LHCN-M2 (cell line): ENCODE measurements around the gene LHX4. TPM values are rescaled to one million over a fixed set of nuclear protein-coding genes. Genes with fewer than 3 reads are reported as not detected.
"Not testable (repeated sequence)": the region's sequence is repeated elsewhere in the genome, so short reads cannot be mapped to it uniquely, and the experiment has no call there.

Source experiments
- DNase-seq: peaks from one replicate; pipeline ENCODE4 v3.0.0-alpha.2; 2012; ENCODE audit warnings: low read depth
- total RNA-seq: library from RNA; depleted of rRNA; stranded (reverse); fragments of >200 nt; gene quantifications from 2 replicates; pipeline ENCODE4 v1.2.3, GENCODE V29; 2014

The LHX4 gene
- total RNA-seq, 1 experiment from 2014 or later: 0.11 TPM

DNA sequence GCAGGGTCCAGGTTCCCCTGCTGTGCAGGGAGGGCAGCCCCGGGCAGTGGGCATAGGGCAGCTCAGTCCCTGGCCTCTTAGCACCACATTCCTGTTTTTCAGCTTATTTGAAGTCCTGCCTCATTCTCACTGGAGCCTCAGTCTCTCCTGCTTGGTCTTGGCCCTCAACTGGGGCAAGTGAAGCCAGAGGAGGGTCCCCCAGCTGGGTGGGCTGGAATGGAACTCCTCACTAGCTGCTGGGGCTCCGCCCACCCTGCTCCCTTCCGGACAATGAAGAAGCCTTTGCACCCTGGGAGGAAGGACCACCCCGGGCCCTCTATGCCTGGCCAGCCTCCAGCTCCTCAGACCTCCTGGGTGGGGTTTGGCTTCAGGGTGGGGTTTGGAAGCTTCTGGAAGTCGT lies 32.8 kb upstream of the LHX4 start:
- DNase-seq: no peak

DNA sequence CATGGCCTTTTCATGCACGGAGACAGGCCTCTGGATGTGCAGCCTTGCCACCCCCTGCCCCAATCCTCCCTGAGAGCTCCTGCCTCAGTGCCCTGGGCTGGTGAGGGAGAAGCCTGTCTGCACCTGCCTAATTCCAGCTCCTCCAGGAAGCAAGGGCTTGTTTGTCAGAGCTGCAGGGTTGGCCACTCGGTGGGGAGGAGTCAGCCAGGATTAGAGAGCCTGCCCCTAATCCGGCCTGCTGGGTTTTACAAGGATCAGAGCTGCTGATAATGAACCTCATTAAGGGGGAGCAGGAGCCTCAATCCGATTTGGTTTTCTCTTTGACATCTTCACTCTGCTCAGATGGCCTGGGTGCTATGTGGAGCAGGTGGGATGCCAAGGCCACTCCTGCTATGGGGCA lies 31.9 kb upstream of the LHX4 start:
- DNase-seq: no peak

DNA sequence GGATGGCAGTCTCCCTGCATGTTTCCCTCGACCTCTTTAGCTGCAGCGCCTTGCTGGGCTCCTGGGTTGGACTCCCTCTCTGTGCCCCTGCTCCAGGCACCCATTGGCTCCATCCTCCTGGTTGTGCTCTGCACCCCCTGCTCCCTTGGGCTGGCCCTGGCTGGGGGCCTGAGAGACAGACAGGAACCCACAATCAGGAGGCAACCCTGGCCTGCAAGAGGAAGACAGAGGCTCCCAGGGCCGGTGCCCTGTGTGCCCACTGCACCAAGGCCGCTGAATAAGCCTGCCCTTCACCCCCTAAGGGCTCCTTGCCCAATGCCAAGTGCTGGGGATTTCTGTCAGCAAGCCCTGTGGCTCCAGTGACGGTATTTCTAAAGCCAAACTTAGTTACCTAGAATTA lies 31.5 kb upstream of the LHX4 start:
- DNase-seq: no peak

DNA sequence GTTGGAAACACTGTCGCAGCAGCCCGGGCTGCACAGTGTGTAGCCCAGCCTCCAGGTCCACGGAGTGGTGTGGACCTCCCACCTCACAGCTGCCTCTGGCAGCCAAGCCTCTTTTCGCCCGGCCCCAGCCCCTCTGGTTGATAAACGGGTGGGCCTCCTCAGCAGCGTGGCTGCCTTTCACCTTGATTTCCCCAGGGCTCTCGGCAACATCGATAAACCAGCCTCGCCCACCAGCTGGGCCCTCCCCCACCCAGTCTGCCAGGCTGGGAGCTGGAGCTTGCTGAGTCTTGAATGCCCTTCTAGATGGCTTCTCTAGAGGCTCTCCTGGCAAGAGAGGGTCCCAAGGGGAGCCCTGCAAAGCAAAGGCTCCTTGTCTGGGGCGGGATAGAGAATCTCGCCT lies 31.0 kb upstream of the LHX4 start:
- no peak for DNase-seq

DNA sequence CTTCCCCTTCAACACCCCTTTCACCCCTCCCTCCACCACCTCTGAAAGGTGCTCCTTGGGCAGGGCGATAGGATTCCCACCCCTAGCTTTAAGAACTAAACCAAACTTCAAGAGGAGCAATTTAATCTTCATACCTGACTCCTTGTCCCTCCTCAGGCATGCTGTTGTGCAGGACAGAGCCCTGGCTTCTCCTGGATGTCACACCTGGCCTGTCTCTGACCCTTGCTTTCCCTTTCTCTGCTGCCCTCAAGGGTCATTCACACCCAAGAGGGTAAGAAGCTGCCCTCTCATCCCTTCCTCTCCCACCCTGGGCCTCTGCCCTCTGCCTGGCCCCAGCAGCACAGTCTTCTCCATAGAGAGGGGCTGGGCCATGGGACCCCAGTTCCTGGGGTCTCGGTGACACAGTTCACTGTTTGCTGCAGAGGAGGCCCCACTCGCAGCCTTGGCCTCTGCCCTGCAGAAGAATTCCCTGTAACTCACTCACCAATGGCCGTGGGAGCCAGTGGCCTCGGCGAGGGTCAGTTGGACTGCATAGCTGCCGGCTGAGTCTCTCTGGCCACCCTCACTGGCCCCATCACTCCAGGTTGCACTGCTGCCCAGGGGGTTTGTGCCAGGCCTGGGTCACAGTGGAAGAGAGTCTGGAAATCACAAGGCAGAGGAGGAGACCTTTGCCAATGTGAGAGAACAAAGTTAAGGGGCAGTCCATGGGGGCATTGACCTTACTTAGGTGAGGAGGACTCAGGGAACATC lies 28.4 kb upstream of the LHX4 start:
- DNase-seq: no peak

DNA sequence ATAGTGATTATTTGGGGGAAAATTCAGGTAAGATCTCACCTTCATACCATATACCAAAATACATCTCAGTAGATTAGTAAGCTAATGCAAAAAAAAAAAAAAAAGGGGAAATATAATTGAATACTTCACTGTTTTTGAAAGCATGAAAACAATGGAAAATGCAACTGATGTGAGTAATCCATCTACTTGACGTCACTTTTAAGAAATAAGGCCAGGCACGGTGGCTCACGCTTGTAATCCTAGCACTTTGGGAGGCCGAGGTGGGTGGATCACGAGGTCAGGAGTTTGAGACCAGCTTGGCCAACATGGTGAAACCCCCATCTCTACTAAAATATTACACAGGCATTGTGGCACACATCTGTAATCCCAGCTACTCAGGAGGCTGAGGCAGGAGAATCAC lies 27.5 kb upstream of the LHX4 start:
- DNase-seq: not testable (repeated sequence)

DNA sequence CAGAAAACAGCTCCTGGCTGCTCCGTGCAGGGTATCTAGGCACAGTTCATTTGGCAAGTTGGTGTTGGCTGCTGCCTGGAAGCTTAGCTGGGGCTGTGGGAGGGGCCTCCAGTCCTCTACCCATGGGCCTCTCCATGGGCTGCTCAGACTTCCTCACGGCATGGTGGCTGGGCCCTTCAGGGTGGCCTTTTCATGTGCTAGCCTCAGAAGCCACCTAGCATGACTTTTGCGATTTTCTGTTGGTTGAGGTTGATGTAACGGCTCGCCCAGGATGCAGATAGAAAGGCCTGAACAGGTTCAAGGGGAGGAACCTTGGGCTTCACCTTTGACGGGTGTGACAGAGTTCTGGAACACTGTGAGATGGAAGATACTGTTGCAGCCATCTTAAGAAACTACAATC lies 25.8 kb upstream of the LHX4 start:
- DNase-seq: no peak

DNA sequence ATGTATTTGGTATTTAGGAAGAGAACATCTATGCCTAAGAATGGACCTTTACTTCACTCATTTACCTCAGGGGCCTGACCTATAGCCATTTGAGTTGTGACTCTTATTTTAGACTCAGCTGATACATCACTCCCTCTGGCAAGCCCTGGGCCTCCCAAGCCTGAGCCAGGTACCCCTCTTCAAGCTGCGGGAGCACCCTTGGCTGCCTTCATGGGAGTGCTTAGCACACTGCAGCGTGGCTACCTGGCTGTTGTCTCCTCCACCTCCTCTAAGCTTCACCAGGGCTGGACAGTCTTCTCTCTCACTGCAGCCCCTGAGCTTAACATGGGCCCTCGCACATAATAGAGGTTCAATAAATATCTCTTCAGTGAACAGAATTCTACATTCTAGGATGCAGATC lies 23.5 kb upstream of the LHX4 start:
- DNase-seq: no peak

DNA sequence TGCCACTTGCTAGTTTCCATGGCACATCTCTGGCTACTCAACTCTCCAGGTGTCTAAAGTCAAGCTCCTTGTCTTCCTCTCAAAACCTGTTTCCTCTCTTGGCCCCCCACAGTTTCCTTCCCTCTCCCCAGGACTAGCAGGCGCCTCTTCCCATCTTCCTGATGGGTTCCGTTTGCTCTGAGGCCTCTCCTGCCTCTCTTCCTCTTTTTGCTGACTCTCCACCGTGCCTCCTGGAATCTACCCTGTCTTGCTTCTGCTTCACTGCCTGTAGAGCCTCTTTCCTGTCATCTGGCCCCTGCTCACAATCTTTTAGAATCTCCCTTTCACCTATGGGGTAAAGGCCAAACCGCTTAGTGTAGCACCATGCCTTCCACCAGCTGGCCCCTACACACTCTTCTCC lies 21.8 kb upstream of the LHX4 start:
- no peak for DNase-seq

DNA sequence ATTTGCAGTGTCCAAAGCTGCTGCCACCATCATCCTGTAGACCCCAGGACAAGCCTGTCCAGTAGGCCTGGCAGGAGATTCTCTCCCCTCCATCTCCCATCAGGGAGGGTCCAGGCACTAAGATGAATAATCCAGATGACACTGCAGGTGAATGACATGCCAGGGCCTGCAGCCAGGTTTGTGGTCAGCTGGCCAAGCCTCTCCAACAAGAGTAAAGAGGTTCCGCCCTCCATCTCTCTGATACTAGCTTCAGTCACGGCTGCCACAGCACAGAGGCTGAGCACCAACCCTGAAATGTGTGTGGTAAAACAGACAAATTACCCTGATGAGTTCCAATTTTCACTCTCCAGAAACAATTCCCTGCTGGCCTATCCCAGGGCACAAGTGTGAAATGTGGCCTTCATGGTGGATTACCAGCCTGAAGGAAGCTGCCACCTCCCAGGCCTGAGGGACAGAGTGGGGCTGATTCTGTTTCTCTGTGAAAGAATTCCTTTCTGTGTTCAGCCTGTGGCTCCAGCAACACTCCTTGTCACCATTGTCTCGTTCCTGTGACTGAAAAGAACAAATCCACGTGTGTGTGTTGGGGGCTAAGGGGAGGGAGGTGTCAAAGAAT lies 19.9 kb upstream of the LHX4 start:
- no peak for DNase-seq

DNA sequence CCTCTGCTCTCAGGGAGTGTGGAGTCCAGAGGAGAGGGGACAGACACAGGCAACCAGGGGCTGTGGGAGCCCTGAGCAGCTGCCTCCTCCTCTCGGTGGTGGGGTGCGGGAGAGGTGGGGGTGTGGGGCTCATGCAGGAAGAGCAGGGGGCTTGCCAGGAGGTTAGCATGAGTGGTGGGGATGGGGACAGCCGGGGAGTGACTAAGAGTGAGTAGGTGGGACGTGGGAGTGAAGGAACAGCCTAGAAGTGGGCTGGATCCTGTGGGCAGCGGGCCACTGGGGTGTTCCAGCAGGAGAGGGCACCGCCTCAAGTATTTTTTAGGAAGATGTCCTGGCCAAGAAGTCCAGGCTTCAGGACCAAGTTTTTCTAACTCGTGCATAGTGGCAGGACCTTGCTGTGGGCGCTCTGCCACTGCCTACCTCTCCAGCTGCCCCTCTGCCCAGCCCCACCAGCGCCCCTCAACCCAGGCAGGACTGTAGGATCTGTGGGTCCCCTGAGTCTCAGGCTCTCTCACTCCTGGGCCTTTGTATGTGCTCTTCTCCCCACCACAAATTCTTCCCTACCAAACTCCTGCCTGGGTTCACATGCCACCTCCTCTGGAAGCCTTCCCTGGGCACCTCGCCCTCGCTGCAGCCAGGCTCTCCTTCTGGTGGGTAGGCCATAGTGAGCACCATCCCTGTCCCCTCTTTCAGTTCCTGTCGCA lies 18.8 kb upstream of the LHX4 start:
- no peak for DNase-seq

DNA sequence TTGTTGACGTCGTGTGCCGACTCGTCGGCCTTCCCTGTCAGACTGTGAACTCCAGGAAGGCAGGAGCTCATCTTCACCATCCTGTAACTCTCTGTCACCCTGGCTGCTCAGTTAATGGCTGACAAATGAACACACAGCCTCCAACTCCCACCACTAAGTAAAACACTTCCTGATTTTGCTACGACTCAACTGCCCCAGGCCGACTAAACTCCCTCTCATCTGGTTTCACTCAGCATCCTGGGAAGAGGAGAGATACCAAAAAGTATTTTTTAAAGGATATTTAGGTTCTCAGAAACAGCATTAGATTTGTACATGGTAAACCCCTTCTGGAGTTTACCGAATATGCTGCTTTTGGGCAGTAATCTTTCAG lies 18.2 kb upstream of the LHX4 start:
- DNase-seq: no peak

DNA sequence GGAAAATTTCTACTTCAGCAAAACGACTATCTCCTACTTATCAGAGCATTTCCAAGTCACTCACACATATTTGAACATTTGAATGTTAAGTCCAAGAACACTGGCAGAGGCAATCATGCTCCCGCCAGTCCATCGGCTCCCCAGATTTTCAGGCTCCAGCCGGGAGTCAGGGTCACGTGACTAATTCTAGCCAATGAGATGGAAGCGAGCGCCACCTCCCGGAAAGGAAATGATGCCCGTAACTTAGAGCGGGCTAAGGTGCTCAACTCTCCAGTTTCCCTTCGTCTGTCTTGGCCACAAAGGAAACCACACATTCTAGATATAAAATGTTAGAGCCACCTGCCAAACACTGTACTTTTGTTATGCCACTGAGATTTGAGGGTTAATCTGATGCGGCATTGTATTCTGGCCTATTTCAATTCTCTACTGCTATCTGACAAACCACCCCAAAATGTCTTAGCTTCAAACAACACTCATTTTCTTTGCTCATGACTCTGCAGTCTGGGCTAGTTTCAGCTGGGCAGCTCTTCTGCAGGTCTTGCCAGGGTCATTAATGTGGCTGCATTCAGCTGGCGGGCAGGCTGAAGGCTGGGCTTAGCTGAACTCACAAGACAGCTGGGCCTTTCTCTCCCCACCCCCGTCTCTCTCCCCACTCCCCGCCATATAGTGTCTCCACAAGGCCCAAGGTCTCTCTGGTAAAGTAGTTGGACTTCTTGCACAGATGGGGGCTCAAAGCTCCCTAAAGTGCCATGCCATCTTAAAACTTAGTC lies 16.5 kb upstream of the LHX4 start:
- peak; percentile 50 for DNase-seq

DNA sequence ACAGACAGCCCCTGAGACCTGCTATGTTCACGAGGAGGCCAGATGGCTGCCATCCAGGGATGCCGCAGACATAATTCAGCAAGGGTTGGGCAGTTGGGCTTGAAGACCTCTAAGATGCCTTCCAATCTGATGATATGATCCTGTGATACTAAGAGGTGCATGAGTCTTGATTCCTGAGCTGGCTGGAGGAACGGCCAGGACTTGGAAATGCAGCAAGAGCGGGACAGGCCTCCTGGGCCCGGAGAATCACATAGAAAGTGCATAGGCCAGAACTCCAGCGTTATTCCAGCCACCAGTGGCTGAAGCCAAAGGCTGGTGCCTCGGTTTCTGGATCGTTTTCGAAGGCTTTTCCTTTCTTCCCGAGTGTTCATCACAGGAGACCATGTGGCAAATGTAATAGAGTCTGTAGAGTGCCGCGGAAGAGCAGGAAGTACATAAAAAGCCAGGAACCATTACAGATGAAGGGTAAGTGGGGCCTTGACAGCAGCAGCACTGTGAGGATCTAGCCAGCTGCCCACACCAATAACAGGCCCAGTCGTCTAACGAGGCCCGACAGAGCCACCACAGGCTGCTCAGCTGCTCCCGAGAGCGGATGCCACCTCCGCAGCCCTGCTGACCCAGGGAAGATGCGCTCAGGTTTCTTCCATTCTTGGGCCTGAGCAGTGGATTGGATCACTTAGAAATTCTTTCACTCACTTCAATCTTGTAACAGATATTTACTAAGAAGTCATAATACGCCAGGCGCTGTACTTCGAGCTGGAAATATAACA lies 14.0 kb upstream of the LHX4 start:
- DNase-seq: no peak

DNA sequence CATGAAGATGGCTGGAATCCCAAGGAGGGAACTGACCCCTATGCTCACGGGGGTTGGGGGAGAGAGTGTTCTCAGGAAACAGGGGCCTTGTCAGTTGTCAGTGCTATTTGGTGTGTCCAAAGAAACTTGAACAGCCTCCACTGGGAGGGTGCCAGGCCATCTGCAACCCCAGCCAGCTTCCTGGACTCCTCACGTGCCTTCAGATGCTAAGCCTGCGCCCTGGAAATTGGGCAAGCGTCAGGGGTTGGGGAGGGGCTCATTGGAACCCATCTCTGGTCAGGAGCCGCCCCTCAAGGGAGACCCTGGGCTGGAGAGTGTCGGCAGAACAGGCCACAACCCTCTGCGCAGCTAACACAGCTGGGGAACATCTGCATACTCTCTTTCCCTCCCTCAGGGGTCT lies 13.1 kb upstream of the LHX4 start:
- DNase-seq: no peak

DNA sequence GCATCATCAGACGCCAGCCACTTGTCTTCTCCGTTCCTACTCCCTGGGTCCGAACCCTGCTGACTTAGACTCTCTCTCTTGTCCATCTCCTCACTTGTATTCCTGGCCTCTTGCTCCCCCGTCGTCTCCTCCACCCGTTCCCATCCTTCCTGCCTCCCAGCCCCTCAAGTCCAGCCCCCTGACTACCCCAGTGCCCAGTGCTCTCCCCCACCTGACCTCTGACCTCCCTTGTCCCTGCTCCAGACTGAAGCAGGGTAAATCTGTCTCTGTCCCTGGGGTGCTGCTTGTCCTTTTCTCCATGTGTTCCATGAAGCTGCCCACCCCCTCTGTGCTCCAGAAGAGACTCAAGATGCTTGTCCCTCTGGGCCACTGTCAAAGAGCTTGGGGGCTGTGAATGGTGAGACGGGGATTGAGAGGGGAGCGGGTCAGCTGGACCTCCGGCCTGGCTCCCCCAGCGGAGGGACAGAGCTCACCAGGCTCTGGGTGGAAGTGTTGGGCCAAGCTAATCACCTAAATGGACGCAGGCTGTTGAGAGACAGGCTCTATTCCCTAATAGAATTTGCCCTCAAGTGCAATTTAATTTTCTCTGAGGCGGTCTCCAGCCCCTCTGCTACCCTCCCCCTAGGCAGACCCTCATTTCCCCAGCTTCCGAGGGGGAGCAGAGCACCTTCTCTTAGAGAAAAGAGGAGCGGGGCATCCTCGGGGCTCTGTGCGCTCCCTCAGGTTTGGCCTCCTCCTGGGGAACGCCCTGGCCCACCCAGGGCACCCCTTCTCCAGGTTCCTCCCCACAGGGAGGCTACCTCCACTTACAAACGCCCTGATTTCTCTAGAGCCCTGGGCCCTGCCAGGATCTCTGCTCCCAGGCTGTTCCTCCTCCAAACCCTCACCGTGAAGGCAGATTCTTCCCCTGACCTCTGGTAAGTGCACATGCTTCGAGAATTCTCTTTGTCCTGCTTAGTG lies 11.0 kb upstream of the LHX4 start:
- DNase-seq: no peak

DNA sequence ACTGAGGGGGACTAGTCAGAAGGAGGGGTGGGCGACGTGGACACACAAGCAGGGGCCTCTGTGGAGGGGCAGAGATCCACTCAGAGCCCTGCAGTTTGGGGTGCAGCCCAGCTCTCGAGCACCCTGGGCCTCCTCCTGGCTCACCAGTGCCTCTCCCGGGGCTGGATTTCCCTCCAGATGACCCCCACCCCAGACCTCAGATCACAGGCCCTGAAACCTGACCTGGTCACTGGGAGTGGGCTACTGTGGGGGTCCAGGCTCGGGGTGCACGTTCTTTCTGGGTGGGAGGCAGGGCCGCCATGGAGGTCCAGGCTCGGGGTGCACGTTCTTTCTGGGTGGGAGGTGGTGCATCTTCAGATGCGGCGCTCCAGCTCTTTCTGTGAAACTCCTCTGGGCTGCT lies 10.3 kb upstream of the LHX4 start:
- DNase-seq: no peak

DNA sequence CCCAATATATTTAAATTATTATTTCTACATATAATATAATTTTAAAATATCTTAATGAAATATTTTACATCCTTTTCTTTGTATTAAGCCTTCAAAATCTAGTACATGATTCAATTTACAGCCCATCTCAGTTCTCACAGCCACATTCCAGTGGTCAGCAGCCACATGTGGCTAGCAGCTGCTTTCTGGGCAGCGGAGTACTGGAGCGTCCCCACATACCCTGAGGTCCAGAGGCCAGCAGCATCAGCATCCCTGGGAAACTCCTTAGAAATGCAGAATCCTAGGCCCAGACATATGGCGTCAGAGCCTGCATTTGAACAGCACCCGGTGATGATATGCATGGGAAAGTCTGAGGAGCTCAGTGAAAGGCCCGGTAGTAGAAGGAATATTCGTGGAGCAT lies 8.6 kb upstream of the LHX4 start:
- DNase-seq: peak; percentile 61

DNA sequence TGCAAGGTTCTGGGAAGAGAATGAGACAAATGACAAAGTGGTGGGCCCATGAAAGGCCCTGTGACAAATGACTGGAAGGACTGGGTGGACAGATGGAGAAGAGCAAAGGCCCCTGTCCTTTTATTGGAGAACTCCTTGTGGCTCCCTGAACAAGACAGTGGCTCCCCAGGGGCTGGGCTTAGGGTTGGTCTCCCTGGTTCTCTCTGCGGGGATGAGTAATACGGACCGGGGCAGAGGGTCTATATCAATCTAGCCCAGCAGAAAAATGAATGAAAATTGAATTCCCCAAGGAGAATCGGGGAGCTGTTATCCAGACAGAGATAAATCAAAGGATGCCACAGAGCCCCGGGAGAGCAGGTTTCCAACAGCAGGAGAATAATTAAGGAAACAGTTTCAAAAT lies 5.2 kb upstream of the LHX4 start:
- no peak for DNase-seq

DNA sequence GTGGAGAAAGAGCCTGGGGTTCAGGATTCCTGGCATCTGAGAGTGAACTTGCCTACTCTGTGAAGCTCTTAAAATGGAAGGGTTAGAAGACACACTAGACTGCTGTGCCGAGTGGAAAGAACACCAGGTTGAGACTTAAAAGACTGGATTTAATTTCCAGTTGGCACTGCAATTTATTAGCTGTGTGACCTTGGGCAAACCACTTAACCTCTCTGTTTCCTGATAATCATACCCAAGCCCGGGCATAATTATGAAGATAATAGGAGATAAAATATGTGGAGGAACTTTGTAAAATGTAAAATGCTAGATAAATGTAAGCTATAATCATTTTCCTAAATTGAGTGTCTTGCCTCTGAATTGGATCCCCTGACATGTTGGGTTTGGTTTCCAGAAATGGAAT lies 4.7 kb upstream of the LHX4 start:
- DNase-seq: no peak
